NT2/D1 (cell line): ENCODE measurements around the gene C1D.

ENCODE experiments used
- SUZ12 ChIP-seq: IDR thresholded peaks from 2 replicates; pipeline ENCODE4 v1.6.1; 2011; ENCODE audit not compliant: insufficient read length, insufficient read depth; ENCODE audit errors: extremely low read depth
- YY1 ChIP-seq: IDR thresholded peaks from 2 replicates; pipeline ENCODE4 v1.6.1; 2011; ENCODE audit not compliant: insufficient read length, insufficient read depth
- ZNF274 ChIP-seq: IDR thresholded peaks from 2 replicates; pipeline ENCODE4 v1.6.1; 2011; ENCODE audit warnings: mild to moderate bottlenecking, low read depth, low read length

GRCh38 chr2:67996772-67997527, 65.9 kb downstream of the C1D start:
- TF ChIP-seq ZNF274 (no peak), SUZ12 (no peak), YY1 (no peak)
